Cardiac muscle cell (in vitro differentiated cells and primary cell): ENCODE results near the gene DIDO1. TPM values are rescaled to one million over a fixed set of nuclear protein-coding genes. Genes with fewer than 3 reads are reported as not detected.

Source experiments
- DNase-seq, 2 donors: peaks; one replicate each; pipeline versions ENCODE4 v3.0.0 to v3.0.0-alpha.2; 2010 to 2017; ENCODE audit warnings: low read depth in 1 of 2, low spot score in 1 of 2
- H3K27ac ChIP-seq: fragments of 200-600 bp; sonication (generic); 2 replicates; pipeline ENCODE4 v1.5.1; 2016
- H3K27me3 ChIP-seq: fragments of 200-600 bp; sonication (generic); 2 replicates; pipeline ENCODE4 v1.6.0; 2016; ENCODE audit warnings: control low read depth
- H3K36me3 ChIP-seq: fragments of 200-600 bp; sonication (generic); 2 replicates; pipeline ENCODE4 v1.5.1; 2016; ENCODE audit warnings: control low read depth
- H3K4me1 ChIP-seq: fragments of 200-600 bp; sonication (generic); 2 replicates; pipeline ENCODE4 v1.8.1; 2017; ENCODE audit warnings: low read depth, mild to moderate bottlenecking, mixed run types
- H3K4me3 ChIP-seq: fragments of 200-600 bp; sonication (generic); 2 replicates; pipeline ENCODE4 v1.5.1; 2016; ENCODE audit warnings: mild to moderate bottlenecking
- H3K9me3 ChIP-seq: fragments of 200-600 bp; sonication (generic); 2 replicates; pipeline ENCODE4 v1.5.1; 2017; ENCODE audit warnings: low read depth, mild to moderate bottlenecking, control low read depth
- polyA plus RNA-seq: library from polyadenylated mRNA; unstranded; fragments of >200 nt; fragmentation: Nextera tagmentation; extraction: Ambion mirVana; gene quantifications from 2 replicates; pipeline ENCODE4 v1.2.1, GENCODE V29; 2016
- total RNA-seq: library from RNA; depleted of rRNA; stranded (reverse); fragments of >200 nt; gene quantifications from 2 replicates; pipeline ENCODE4 v1.2.3, GENCODE V29; 2016
- TF ChIP-seq, protein P1 (sequence below): IDR thresholded peaks from 2 replicates; pipeline ENCODE4 v1.5.1; 2012; ENCODE audit warnings: low read depth, mild to moderate bottlenecking, low read length

Gene DIDO1
- total and polyA plus RNA-seq, 2 experiments from 2014 or later = 28.3 to 69.2 TPM

DNA sequence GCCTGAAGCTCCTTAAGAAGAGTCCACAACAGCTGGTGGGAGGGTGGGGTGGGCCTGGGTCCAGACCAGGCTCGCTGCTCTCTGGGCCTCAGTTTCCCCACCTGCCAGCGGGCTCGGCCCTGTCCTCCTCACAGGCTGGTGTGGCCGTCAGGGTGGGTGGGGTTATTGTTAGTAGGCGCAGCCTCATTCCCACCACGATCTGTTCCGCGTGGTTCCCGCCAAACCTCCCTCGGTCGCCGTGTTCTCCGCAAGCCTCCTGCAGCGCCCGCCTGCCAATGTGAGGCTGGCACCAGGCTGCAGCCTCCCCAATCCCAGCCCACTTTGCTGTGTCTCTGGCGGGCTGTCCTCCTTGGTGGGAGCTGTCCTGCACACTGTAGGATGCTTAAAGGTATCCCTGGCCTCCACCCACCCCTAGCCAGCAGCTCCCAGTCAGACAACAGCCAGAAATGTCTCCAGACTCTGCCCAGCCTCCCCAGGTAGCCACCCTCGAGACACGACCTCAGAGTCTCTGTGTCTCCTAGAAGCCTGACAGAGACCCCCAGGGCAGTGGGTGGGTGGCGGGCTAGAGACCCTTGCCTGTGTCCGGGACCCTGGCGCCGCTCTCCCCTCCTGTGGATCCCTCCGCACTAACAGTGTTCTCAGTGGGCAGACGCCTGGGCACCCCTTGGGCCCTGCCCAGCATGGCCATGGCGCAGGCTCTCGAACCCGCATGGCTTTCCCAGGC lies 41.5 kb upstream of the DIDO1 start:
- peaks cover 4% of the 10 kb centered on the region for H3K27me3 ChIP-seq
- no peak for DNase-seq
- H3K4me1 ChIP-seq = no peaks in the 10 kb centered on the region
- H3K4me3 ChIP-seq = no peak overlapping the region
- H3K9me3 ChIP-seq = no peaks in the 10 kb centered on the region
- no peaks in the 10 kb centered on the region for H3K36me3 ChIP-seq
- H3K27ac ChIP-seq = no peak overlapping the region
- TF ChIP-seq, protein P1, sequence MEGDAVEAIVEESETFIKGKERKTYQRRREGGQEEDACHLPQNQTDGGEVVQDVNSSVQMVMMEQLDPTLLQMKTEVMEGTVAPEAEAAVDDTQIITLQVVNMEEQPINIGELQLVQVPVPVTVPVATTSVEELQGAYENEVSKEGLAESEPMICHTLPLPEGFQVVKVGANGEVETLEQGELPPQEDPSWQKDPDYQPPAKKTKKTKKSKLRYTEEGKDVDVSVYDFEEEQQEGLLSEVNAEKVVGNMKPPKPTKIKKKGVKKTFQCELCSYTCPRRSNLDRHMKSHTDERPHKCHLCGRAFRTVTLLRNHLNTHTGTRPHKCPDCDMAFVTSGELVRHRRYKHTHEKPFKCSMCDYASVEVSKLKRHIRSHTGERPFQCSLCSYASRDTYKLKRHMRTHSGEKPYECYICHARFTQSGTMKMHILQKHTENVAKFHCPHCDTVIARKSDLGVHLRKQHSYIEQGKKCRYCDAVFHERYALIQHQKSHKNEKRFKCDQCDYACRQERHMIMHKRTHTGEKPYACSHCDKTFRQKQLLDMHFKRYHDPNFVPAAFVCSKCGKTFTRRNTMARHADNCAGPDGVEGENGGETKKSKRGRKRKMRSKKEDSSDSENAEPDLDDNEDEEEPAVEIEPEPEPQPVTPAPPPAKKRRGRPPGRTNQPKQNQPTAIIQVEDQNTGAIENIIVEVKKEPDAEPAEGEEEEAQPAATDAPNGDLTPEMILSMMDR = no peak

DNA sequence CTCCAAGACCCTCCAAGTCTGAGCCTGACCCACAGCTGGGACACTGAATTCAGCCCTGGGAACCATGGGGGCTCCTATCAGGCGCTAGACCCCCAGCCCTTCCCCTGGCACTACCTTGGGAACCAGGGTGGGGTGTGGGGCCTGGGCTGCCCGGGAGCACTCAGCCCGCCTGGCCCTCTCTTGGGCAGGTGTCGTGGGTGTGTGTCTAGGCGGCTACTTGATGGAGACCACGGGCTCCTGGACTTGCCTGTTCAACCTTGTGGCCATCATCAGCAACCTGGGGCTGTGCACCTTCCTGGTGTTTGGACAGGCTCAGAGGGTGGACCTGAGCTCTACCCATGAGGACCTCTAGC lies 40.8 kb upstream of the DIDO1 start:
- no peak overlapping the region for H3K27ac ChIP-seq
- H3K36me3 ChIP-seq = no peaks in the 10 kb centered on the region
- no peak for DNase-seq
- TF ChIP-seq, protein P1 = no peak
- no peak overlapping the region for H3K4me3 ChIP-seq
- no peaks in the 10 kb centered on the region for H3K27me3 ChIP-seq
- H3K4me1 ChIP-seq = no peaks in the 10 kb centered on the region
- no peaks in the 10 kb centered on the region for H3K9me3 ChIP-seq

DNA sequence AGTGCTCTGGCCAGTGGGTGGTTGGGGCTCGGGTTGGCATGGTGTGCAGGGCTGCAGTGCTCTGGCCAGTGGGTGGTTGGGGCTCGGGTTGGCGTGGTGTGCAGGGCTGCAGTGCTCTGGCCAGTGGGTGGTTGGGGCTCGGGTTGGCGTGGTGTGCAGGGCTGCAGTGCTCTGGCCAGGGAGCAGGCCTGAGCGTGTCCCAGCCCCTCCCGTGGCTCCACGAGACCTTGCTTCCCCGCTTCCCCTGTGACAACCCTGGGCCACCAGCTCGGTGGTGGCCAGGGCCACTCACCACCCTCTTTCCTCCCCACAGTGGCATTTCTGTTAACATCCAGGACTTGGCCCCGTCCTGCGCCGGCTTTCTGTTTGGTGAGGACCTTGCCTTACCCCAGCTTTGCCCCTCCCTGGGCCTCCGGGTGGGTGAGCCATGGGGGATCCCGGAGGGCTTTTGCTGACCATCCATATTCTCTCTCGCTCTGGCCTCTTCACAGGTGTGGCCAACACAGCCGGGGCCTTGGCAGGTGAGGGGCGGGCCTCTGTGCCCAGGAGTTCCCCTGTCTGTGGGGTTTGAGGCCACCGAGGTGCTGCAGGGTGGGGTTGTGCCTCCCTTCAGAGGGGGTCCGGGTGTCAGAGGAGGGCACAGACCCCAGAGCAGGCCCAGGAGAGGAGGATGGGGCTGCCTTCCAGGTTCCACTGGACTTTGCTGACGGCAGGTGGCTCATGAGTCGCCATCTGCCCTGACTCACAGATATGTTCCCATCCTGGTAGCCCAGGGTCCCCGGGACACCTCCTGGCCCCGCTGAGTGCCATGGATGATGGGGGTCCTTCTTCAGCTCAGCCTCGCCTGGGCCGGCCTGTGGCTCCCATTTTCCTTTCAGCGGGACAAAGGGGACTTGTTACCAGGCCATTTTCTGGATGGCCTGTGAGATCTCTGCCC lies 40.2 kb upstream of the DIDO1 start:
- Histone ChIP-seq H3K9me3 (no peaks in the 10 kb centered on the region), H3K27ac (no peak overlapping the region), H3K27me3 (no peaks in the 10 kb centered on the region), H3K36me3 (no peaks in the 10 kb centered on the region), H3K4me3 (no peak overlapping the region), H3K4me1 (no peaks in the 10 kb centered on the region)
- no peak for DNase-seq
- TF ChIP-seq, protein P1 = no peak

DNA sequence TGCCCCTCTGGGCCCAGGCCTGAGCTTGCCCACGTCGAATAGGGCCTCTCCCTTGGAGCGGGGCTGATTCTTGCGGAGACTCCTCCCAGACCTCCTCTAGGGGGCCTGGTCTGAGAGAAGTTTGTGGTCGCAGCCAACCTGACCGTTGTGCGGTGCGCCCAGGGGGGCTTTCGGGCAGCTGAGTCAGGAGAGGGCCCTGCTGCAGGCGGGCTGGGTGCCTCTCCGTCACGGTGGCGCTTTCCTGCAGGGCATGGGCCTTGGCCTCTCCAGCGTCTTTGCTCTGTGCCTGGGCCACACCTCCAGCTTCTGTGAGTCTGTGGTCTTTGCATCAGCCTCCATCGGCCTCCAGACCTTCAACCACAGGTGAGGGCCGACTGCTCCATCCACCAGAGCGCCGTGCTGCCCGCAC lies 39.1 kb upstream of the DIDO1 start:
- no peak overlapping the region for H3K4me3 ChIP-seq
- no peaks in the 10 kb centered on the region for H3K27me3 ChIP-seq
- DNase-seq = no peak
- H3K27ac ChIP-seq = no peak overlapping the region
- no peaks in the 10 kb centered on the region for H3K36me3 ChIP-seq
- no peaks in the 10 kb centered on the region for H3K9me3 ChIP-seq
- TF ChIP-seq, protein P1 = no peak
- no peaks in the 10 kb centered on the region for H3K4me1 ChIP-seq

DNA sequence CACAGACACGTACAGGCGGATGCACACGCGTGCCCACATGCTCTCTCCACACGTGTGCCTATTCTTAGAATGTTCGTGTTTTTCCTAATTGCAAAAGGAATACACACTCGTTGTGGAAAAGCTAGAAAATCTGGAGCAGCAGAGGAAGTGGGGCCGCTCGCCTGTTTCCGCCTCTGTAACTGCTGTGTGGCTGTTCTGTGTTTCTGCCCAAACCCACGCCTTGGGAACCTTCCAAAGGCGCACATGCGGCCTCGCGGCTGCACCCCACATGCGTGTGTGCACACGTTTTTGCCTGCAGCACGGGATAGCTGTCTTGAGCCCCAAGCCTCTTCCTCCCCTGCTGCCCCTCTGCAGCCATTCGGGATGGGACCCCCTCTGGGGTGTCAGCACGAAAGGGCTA lies 38.4 kb upstream of the DIDO1 start:
- H3K9me3 ChIP-seq = no peaks in the 10 kb centered on the region
- no peak overlapping the region for H3K4me3 ChIP-seq
- no peaks in the 10 kb centered on the region for H3K27me3 ChIP-seq
- H3K36me3 ChIP-seq = no peaks in the 10 kb centered on the region
- DNase-seq = no peak
- no peak overlapping the region for H3K27ac ChIP-seq
- TF ChIP-seq, protein P1 = no peak
- H3K4me1 ChIP-seq = no peaks in the 10 kb centered on the region
